Panc1 (cell line): ENCODE data around the gene UBTF. TPM values are rescaled to one million over a fixed set of nuclear protein-coding genes. Genes with fewer than 3 reads are reported as not detected.

Experiments
- ATAC-seq: fragments of 200-7000 bp; cut with Tn5 transposase; 2 replicates; pipeline ENCODE4 v1.9.1; 2020; ENCODE audit warnings: mild to moderate bottlenecking, moderate library complexity
- BruUV-seq: library from RNA; stranded (reverse); fragments of 400-500 nt; replicated peaks from 2 replicates; lab custom pipeline; 2021; lab: Mats Ljungman, UMichigan
- CTCF ChIA-PET: fragments of 300-600 bp; sonication (Branson Sonifier 250); formaldehyde crosslinking; loops from one replicate; lab custom pipeline; 2022; ENCODE audit warnings: antibody characterized with exemption; lab: Charles Lee
- POLR2A ChIA-PET: fragments of 300-600 bp; sonication (Branson Sonifier 250); formaldehyde crosslinking; loops from one replicate; lab custom pipeline; 2022; ENCODE audit warnings: antibody characterized with exemption; lab: Charles Lee
- DNase-seq: peaks from one replicate; pipeline ENCODE4 v3.0.0-alpha.2; 2010; ENCODE audit warnings: low read depth, low spot score
- H3K27ac ChIP-seq: 2 replicates; pipeline ENCODE4 v1.5.1; 2011; ENCODE audit warnings: mild to moderate bottlenecking, low read length, inconsistent platforms
- H3K27me3 ChIP-seq: fragments of 200-500 bp; sonication (Bioruptor generic); 2 replicates; pipeline ENCODE4 v1.6.0; 2014; ENCODE audit warnings: low read length, inconsistent platforms; ENCODE audit not compliant: control insufficient read depth, insufficient read depth
- H3K36me3 ChIP-seq: fragments of 200-500 bp; sonication (Bioruptor generic); 2 replicates; pipeline ENCODE4 v1.5.1; 2014; ENCODE audit warnings: inconsistent platforms, mild to moderate bottlenecking, low read length, moderate library complexity; ENCODE audit not compliant: control insufficient read depth, insufficient read depth
- H3K4me1 ChIP-seq: 2 replicates; pipeline ENCODE4 v1.5.1; 2011; ENCODE audit warnings: inconsistent platforms, mild to moderate bottlenecking, low read length, moderate library complexity; ENCODE audit not compliant: control insufficient read depth, insufficient read depth
- H3K4me3 ChIP-seq, 2 experiments: 2 replicates each; pipeline ENCODE4 v1.5.1; 2011 to 2012; ENCODE audit warnings: low read depth in 2 of 2, low read length in 2 of 2, mild to moderate bottlenecking in 2 of 2, inconsistent platforms in 1 of 2, moderate library complexity in 1 of 2
- H3K9me3 ChIP-seq: fragments of 200-500 bp; sonication (Bioruptor generic); 2 replicates; pipeline ENCODE4 v1.5.1; 2014; ENCODE audit warnings: low read depth, mild to moderate bottlenecking, inconsistent platforms, low read length, moderate library complexity; ENCODE audit not compliant: control insufficient read depth, insufficient read depth
- POLR2AphosphoS5 ChIP-seq: IDR thresholded peaks from 2 replicates; pipeline ENCODE4 v1.6.1; 2012; ENCODE audit warnings: mild to moderate bottlenecking, low read depth, low read length, moderate library complexity
- SIN3A ChIP-seq: IDR thresholded peaks from 2 replicates; pipeline ENCODE4 v1.6.1; 2012; ENCODE audit warnings: low read depth, mild to moderate bottlenecking, low read length, moderate library complexity, borderline replicate concordance; ENCODE audit not compliant: insufficient read depth
- TCF7L2 ChIP-seq: IDR thresholded peaks from 2 replicates; pipeline ENCODE4 v1.6.1; 2011; ENCODE audit warnings: mild to moderate bottlenecking, low read depth, low read length, inconsistent platforms
- in situ Hi-C: cut with HindIII; loops from 2 replicates; pipeline ENCODE4 v1.10.0; 2016; ENCODE audit warnings: low sequenced_read_pairs, low pct_unique_long_range_greater_than_20kb
- intact Hi-C: fragments of 100-400 bp; cut with micrococcal nuclease; formaldehyde crosslinking; loops from one replicate; pipeline ENCODE4 v1.10.0; 2022; ENCODE audit not compliant: unreplicated experiment
- total RNA-seq: library from RNA; stranded (reverse); gene quantifications from one replicate; pipeline ENCODE4 v1.2.1, GENCODE V29; 2021; ENCODE audit not compliant: unreplicated experiment
- TF ChIP-seq, protein P1 (sequence below): fragments of 450-650 bp; IDR thresholded peaks from 2 replicates; pipeline ENCODE4 v1.5.1; 2017; ENCODE audit warnings: mild to moderate bottlenecking
- TF ChIP-seq, protein P2 (sequence below), 2 experiments: IDR thresholded peaks; 2 replicates each; pipeline ENCODE4 v1.6.1; 2011 to 2012; ENCODE audit warnings: low read depth in 2 of 2, control low read depth in 1 of 2, low read length in 1 of 2, mild to moderate bottlenecking in 1 of 2, moderate library complexity in 1 of 2; ENCODE audit not compliant: insufficient read depth in 1 of 2

Gene UBTF
- total RNA-seq, 1 experiment from 2014 or later, result 116 TPM

DNA sequence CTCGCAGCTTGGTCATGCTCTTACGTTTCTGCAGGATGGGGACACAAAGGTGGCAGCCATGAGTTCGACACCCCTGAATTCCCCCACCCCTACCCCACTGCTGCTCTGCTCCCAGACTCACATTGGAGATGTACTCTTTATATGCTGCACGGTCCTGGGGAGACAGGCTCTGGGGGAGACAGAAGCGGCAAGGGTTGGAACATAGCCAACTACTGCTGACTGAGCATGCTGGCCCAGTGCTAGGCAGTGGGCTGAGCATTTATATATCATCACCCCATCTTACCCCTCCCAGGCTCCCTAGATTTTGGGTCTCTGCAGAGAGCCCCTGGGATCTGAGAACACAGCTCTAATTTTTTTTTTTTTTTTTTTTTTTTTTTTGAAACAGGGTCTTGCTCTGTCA, 11.7 kb downstream of the UBTF start:
- ATAC-seq (no peak), DNase-seq (no peak)
- no peak overlapping the region for H3K4me3 ChIP-seq
- no TSS peak for BruUV-seq
- H3K4me1 ChIP-seq, result peaks cover 14% of the 10 kb centered on the region
- H3K36me3 ChIP-seq, result 0 out of 2 replicates have a peak, but pooled peaks cover 2% of the 10 kb centered on the region
- ChIA-PET POLR2A (no interaction called here), CTCF (no interaction called here)
- in situ Hi-C loops (no loop called here), intact Hi-C loops (no loop called here)
- no peaks in the 10 kb centered on the region for H3K9me3 ChIP-seq
- H3K27me3 ChIP-seq, result no peaks in the 10 kb centered on the region
- TF ChIP-seq, protein P1, sequence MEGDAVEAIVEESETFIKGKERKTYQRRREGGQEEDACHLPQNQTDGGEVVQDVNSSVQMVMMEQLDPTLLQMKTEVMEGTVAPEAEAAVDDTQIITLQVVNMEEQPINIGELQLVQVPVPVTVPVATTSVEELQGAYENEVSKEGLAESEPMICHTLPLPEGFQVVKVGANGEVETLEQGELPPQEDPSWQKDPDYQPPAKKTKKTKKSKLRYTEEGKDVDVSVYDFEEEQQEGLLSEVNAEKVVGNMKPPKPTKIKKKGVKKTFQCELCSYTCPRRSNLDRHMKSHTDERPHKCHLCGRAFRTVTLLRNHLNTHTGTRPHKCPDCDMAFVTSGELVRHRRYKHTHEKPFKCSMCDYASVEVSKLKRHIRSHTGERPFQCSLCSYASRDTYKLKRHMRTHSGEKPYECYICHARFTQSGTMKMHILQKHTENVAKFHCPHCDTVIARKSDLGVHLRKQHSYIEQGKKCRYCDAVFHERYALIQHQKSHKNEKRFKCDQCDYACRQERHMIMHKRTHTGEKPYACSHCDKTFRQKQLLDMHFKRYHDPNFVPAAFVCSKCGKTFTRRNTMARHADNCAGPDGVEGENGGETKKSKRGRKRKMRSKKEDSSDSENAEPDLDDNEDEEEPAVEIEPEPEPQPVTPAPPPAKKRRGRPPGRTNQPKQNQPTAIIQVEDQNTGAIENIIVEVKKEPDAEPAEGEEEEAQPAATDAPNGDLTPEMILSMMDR, result no peak
- TF ChIP-seq SIN3A, result no peak
- TF ChIP-seq, protein P2, sequence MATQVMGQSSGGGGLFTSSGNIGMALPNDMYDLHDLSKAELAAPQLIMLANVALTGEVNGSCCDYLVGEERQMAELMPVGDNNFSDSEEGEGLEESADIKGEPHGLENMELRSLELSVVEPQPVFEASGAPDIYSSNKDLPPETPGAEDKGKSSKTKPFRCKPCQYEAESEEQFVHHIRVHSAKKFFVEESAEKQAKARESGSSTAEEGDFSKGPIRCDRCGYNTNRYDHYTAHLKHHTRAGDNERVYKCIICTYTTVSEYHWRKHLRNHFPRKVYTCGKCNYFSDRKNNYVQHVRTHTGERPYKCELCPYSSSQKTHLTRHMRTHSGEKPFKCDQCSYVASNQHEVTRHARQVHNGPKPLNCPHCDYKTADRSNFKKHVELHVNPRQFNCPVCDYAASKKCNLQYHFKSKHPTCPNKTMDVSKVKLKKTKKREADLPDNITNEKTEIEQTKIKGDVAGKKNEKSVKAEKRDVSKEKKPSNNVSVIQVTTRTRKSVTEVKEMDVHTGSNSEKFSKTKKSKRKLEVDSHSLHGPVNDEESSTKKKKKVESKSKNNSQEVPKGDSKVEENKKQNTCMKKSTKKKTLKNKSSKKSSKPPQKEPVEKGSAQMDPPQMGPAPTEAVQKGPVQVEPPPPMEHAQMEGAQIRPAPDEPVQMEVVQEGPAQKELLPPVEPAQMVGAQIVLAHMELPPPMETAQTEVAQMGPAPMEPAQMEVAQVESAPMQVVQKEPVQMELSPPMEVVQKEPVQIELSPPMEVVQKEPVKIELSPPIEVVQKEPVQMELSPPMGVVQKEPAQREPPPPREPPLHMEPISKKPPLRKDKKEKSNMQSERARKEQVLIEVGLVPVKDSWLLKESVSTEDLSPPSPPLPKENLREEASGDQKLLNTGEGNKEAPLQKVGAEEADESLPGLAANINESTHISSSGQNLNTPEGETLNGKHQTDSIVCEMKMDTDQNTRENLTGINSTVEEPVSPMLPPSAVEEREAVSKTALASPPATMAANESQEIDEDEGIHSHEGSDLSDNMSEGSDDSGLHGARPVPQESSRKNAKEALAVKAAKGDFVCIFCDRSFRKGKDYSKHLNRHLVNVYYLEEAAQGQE (IDR thresholded peaks at IDR 0.05; ENCODE audit: insufficient read depth in 1 of 2, low read depth in 2 of 2, low read length in 1 of 2), result no peak
- TF ChIP-seq POLR2AphosphoS5, result no peak
- no peak for TF ChIP-seq TCF7L2
- H3K27ac ChIP-seq, result no peak overlapping the region

DNA sequence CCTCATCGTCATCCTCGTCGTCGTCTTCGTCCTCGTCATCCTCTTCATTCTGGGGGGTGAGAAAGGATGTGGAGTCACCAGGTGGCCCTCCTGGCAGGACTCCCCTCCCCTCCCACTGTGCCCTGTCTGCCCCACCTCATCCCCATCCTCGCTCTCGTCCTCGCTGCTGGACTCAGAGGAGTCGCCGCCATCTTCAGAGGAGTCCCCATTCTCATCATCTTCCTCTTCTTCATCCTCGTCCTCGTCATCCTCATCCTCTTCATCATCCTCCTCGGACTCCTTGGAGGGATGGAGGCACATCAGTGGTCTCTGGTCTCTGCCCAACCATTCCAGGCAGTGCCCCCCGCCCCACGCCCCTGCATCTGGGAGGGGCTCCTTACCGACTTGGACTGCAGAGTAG, 12.2 kb downstream of the UBTF start:
- Histone ChIP-seq H3K4me3 (no peak overlapping the region), H3K27ac (no peak overlapping the region), H3K9me3 (no peaks in the 10 kb centered on the region), H3K36me3 (0 out of 2 replicates have a peak, but pooled peaks cover 2% of the 10 kb centered on the region), H3K4me1 (peaks cover 17% of the 10 kb centered on the region), H3K27me3 (no peaks in the 10 kb centered on the region)
- TF ChIP-seq TCF7L2, result no peak
- TF ChIP-seq POLR2AphosphoS5, result no peak
- TF ChIP-seq, protein P1, result no peak
- no peak for TF ChIP-seq SIN3A
- TF ChIP-seq, protein P2 (IDR thresholded peaks at IDR 0.05; ENCODE audit: insufficient read depth in 1 of 2, low read depth in 2 of 2, low read length in 1 of 2), result no peak
- CTCF ChIA-PET, result no interaction called here
- DNase-seq, result no peak
- ATAC-seq, result no peak
- in situ Hi-C loops, result no loop called here
- BruUV-seq, result no TSS peak
- POLR2A ChIA-PET, result no interaction called here
- intact Hi-C loops, result no loop called here
